Erythroblast (primary cell): Measurements from ENCODE around the gene TFAM.

Experiments used
- GATA1 ChIP-seq: IDR thresholded peaks from 2 replicates; pipeline ENCODE4 v1.6.1; 2011; ENCODE audit warnings: low read depth, mild to moderate bottlenecking, control low read depth, low read length, moderate library complexity
- POLR2A ChIP-seq: IDR thresholded peaks from 2 replicates; pipeline ENCODE4 v1.6.1; 2011; ENCODE audit warnings: mild to moderate bottlenecking, low read length

DNA sequence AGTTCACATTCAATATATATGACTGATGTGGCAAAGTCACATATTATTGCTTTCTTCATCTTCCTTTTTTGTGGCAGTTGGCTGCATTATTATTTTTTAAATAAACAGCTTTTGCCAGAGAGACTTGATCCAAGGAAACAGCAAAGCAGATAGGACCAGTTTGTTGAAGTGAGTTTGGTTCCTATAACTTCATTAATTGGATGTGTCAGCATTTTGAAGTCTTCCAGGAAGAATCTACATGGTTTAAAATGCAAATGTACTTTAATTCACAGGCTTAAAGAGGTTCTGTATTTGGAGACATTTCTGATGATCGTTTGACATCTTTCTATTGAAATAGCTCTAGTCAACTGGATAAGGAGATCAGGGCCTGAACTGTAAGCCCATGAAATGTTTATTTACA, 37.2 kb upstream of the TFAM start:
- TF ChIP-seq POLR2A: no peak
- no peak for TF ChIP-seq GATA1
